ENCODE measurements around the gene NAP1L5. TPM values are rescaled to one million over a fixed set of nuclear protein-coding genes. Genes with fewer than 3 reads are reported as not detected.

The NAP1L5 gene
- total and polyA plus RNA-seq, 2 experiments from 2014 or later, result 2.0 to 2.4 TPM

DNA sequence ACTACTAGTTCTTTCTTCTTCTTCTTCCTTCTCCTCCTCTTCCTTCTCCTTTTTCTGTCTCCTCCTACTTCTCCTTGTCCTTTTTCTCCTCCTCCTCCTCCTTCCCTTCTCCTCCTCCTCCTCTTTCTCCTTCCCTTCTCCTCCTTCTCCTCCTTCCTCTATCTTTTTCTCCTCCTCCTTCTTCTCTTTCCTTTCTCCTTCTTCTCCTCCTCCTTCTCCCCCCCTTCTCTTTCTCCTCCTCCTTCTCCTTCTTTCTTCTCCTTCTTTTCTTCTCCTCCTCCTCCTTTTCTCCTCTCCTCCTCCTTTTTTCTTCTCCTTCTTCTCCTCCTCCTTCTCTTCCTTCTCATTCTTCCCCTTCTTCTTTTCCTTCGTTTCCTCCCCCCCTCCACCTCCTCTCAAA, 21.8 kb upstream of the NAP1L5 start:
- H3K79me2 ChIP-seq (replicated peaks; ENCODE audit: insufficient read depth), result no peaks in the 10 kb centered on the region
- no peak overlapping the region for H3K4me3 Mint-ChIP-seq
- no peaks in the 10 kb centered on the region for H3K4me1 ChIP-seq (ENCODE audit: insufficient read depth)
- no peak overlapping the region for H3K27ac Mint-ChIP-seq
- H3K27ac ChIP-seq (ENCODE audit: low read depth), result no peak overlapping the region
- TF ChIP-seq EZH2phosphoT487 (IDR thresholded peaks at IDR 0.05; ENCODE audit: unreplicated experiment) (no peak), ZNF331 (CRISPR knock-in tag; IDR thresholded peaks at IDR 0.05; ENCODE audit: low read depth) (no peak), POLR2AphosphoS5 (IDR thresholded peaks at IDR 0.05; ENCODE audit: low read depth) (no peak), JUNB (IDR thresholded peaks at IDR 0.05; ENCODE audit: unreplicated experiment) (no peak), CREB1 (CRISPR knock-in tag; IDR thresholded peaks at IDR 0.05; ENCODE audit: low read depth) (no peak), NANOG (IDR thresholded peaks at IDR 0.05; ENCODE audit: borderline replicate concordance) (no peak), EZH2 (IDR thresholded peaks at IDR 0.05; ENCODE audit: low read depth, unreplicated experiment) (no peak), STAT1 (IDR thresholded peaks at IDR 0.05; ENCODE audit: unreplicated experiment) (no peak)
- TF ChIP-seq, protein P1, sequence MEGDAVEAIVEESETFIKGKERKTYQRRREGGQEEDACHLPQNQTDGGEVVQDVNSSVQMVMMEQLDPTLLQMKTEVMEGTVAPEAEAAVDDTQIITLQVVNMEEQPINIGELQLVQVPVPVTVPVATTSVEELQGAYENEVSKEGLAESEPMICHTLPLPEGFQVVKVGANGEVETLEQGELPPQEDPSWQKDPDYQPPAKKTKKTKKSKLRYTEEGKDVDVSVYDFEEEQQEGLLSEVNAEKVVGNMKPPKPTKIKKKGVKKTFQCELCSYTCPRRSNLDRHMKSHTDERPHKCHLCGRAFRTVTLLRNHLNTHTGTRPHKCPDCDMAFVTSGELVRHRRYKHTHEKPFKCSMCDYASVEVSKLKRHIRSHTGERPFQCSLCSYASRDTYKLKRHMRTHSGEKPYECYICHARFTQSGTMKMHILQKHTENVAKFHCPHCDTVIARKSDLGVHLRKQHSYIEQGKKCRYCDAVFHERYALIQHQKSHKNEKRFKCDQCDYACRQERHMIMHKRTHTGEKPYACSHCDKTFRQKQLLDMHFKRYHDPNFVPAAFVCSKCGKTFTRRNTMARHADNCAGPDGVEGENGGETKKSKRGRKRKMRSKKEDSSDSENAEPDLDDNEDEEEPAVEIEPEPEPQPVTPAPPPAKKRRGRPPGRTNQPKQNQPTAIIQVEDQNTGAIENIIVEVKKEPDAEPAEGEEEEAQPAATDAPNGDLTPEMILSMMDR (conservative IDR thresholded peaks at IDR 0.05; ENCODE audit: low read depth in 2 of 2), result no peak
- TF ChIP-seq, protein P2, sequence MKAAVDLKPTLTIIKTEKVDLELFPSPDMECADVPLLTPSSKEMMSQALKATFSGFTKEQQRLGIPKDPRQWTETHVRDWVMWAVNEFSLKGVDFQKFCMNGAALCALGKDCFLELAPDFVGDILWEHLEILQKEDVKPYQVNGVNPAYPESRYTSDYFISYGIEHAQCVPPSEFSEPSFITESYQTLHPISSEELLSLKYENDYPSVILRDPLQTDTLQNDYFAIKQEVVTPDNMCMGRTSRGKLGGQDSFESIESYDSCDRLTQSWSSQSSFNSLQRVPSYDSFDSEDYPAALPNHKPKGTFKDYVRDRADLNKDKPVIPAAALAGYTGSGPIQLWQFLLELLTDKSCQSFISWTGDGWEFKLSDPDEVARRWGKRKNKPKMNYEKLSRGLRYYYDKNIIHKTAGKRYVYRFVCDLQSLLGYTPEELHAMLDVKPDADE (IDR thresholded peaks at IDR 0.05), result no peak
- TF ChIP-seq, protein P3, sequence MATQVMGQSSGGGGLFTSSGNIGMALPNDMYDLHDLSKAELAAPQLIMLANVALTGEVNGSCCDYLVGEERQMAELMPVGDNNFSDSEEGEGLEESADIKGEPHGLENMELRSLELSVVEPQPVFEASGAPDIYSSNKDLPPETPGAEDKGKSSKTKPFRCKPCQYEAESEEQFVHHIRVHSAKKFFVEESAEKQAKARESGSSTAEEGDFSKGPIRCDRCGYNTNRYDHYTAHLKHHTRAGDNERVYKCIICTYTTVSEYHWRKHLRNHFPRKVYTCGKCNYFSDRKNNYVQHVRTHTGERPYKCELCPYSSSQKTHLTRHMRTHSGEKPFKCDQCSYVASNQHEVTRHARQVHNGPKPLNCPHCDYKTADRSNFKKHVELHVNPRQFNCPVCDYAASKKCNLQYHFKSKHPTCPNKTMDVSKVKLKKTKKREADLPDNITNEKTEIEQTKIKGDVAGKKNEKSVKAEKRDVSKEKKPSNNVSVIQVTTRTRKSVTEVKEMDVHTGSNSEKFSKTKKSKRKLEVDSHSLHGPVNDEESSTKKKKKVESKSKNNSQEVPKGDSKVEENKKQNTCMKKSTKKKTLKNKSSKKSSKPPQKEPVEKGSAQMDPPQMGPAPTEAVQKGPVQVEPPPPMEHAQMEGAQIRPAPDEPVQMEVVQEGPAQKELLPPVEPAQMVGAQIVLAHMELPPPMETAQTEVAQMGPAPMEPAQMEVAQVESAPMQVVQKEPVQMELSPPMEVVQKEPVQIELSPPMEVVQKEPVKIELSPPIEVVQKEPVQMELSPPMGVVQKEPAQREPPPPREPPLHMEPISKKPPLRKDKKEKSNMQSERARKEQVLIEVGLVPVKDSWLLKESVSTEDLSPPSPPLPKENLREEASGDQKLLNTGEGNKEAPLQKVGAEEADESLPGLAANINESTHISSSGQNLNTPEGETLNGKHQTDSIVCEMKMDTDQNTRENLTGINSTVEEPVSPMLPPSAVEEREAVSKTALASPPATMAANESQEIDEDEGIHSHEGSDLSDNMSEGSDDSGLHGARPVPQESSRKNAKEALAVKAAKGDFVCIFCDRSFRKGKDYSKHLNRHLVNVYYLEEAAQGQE (IDR thresholded peaks at IDR 0.05; ENCODE audit: unreplicated experiment), result no peak
- peaks cover 16% of the 10 kb centered on the region for H3K9me3 Mint-ChIP-seq
- DNase-seq (ENCODE audit: low spot score) (no peak), ATAC-seq (no peak)
- peaks cover 4% of the 10 kb centered on the region for H3K27me3 Mint-ChIP-seq (ENCODE audit: insufficient read depth, low read depth, poor library complexity)
- H3K4me2 ChIP-seq, result no peak overlapping the region
- H3K36me3 Mint-ChIP-seq (ENCODE audit: low read depth), result peaks cover 17% of the 10 kb centered on the region
- no peaks in the 10 kb centered on the region for H3F3A ChIP-seq (replicated peaks; ENCODE audit: low read depth)
- H4K20me1 ChIP-seq (replicated peaks; ENCODE audit: insufficient read depth), result no peaks in the 10 kb centered on the region
- 0 out of 2 replicates have a peak, but pooled peaks cover 6% of the 10 kb centered on the region for H3K36me3 ChIP-seq (ENCODE audit: insufficient read depth)
- no peaks in the 10 kb centered on the region for H3K4me1 Mint-ChIP-seq
- H3K4me3 ChIP-seq, result no peak overlapping the region
- no peak overlapping the region for H2AFZ ChIP-seq
- H3K27me3 ChIP-seq (ENCODE audit: insufficient read depth), result no peaks in the 10 kb centered on the region
- H3K9me2 ChIP-seq (ENCODE audit: insufficient read depth), result 0 out of 2 replicates have a peak, but pooled peaks cover 3% of the 10 kb centered on the region

All from GM23338 (cell line).